Activated CD8-positive, alpha-beta memory T cell treated with anti-CD3 and anti-CD28 coated beads, Interleukin-2, amount 50 U/mL, for 1 hour (primary cell): ENCODE results near the gene PCNX2.

Source experiments
- DNase-seq: peaks from one replicate; pipeline ENCODE4 v3.0.0-alpha.2; 2020; ENCODE audit errors: extremely low read depth

Gene PCNX2

GRCh38 chr1:233063462-233063861 is 232.1 kb downstream of the PCNX2 start:
- DNase-seq, result no peak

DNA sequence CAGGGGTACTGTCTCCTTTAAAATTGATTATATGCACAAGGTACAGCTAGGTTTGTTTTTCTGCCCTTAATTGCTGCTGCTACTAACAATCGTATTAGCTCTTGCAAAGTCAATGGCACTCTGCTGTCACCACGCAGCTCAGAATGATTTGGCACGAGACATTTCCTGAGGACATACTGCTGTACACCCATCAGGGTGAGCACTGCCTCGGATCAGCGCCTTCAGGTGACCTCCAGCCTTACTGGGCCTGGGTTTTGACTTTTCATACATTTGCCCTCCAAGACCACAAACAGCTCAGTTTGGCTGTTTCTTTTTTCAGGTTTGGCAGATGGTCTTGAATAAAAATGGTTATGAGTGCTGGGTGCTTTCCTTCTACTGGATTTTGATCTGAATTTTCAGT is 234.3 kb downstream of the PCNX2 start:
- DNase-seq, result no peak

GRCh38 chr1:233060461-233060994 is 235.0 kb downstream of the PCNX2 start:
- DNase-seq, result no peak

DNA sequence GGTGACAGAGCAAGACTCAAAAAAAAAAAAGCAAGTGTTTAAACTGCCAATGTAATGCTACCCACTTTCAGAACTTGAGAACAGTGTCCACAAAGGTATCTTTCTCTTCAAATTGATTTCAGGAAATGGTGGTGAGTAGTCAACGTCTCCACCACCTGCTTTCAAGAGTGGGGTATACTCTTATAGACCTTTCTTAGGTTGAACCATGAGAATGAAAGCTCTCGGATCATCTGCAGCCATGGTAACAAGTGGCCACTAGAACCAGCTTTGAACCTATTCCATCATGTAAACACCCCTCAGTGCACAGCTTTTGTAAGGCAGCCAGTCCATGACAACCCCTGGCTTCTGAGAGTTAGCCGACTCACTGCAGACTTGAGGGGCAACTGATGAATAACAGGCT is 237.7 kb downstream of the PCNX2 start:
- no peak for DNase-seq

DNA sequence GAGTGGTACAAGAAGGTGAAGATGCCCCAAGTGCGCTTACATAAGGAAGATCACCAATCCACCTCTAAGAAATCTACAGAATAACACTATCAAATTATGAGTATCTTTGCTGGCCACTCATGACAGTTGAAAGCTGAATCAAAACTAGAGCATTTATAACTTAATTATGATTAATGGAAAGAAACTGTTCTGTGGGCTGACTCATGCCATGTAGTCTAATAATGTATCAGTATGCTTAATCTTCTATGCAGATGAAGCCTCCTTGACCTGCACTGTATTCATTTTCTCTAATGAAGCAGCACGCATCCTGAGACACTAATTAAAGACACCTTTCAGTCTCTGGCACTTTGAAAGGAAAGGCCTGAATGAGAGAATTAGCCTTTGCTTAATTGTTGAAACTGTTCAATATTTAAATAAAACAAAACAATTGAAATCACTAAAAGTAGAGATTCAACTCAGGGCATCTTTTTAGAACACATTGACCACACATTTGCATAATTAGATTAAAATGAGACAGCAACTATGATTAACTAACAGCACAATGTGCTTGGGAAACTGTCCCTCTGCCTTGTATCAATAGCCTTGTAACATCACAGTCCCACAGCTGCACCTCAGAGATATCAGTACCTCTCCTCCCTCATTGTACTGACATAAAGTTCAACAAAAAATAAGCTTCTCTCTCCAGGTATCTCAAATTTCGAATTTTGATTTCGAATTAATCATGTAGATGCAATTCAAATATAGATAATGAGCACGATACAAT is 239.5 kb downstream of the PCNX2 start:
- DNase-seq, result no peak

- DNase-seq, result no peak
These were observed 249.9 kb downstream of the PCNX2 start for GRCh38 chr1:233045588-233045987.

DNA sequence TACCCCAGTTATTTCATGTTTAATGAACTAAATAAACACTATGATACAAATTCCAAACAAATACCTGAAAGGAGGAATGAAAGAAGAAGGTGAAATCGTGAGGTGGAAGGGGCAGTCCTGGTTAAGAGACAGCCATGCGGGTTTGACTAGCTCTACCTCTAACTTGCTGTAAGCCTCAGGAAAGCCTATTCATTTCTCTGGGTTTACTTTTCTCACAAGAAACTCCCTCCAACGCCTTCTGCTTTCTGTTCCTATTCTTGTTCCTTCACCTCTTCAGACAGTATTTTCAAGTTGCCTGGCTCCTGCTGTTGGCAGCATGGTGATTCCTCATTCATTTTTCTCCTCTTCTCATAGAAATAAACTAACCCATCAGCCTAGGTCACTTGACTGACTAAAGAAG is 252.7 kb downstream of the PCNX2 start:
- no peak for DNase-seq

DNA sequence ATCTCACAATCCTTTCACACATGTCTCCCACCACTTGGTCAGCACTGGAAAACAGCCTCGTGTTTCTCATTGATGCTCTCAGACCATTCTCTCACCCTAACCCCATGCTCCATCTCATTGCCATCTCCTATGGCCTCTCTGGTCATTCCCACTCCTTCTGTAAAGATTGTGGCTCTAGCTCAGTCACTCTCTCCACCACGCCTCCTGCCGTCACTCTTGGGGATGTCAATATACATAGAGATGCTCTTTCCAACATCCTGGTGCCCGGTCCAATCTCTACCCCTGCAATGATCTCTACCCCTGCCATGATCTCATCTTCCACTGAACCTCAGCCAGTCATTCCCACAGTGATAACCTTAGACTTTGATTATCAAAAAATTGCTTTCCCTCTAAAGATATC is 255.0 kb downstream of the PCNX2 start:
- no peak for DNase-seq

DNA sequence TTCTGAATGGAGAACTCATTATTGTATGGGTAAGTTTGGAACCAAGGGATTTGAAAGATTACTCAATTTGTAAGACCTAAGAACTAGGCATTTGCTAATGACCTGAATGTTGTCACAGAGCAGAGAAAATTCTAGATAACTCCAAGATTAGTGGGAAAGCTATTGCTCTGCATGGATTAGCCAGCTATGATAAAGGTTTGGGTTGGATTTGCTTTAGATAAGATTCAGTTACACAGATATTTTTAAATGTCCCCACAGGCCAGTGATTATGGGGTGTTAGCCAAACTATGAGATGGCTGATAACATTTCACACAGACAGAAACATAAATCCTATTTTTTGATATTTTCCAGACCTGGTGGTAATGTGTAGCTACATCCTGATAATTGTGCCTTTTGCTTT is 256.9 kb downstream of the PCNX2 start:
- no peak for DNase-seq

DNA sequence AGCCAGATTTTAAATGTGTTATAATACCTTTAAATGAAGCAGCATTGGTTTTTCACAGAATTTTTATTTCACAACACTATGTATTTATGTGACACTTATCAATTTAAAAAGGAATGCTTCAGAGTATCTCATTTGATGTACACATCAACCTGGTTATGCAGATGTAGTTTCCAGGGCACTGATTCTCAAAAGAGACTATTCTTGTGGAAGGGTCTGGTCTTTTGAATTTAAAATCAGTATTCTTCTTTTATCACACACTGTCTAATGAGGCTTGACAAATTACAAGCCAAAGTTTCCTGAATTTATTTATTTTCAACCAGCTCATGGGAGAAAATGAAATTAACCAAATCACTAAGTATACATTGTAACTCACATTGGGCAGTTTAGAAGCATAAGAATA is 257.7 kb downstream of the PCNX2 start:
- no peak for DNase-seq

DNA sequence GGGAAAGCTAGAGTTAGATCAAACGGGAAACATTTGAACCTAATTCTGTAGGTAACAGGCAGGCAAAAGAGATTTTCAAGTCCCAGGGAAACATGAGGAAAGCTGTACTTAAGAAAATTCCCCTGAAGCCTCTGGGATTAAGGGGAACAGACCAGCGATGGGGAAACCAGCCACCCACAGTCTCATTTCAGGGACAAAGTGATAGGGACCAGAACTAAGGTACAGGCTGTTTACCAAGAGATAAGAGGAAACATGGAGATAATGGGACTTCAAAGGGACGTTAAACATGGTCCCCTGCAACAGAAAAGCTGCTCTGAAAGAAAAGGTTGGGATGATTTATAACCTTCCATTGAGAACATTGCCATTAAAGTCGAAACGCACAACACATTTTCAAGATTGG is 260.7 kb downstream of the PCNX2 start:
- no peak for DNase-seq

DNA sequence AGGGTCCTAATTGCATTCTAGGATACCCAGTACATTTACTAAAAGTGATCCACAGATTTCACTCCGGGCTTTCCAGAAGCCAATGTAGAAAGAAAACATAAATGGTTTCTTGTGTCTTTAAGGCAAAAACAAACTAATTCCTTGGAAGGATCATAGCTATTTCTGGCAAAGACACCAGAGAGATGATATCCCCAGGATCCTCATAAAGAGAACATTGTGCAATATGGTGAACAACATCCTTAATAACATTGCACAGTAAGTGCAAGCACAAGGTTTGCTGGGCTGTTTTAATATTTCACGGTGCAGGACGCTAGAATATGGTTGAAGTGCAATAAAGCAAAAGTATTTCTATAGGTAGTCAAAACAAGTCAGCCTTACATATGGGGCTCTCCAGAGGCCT is 262.2 kb downstream of the PCNX2 start:
- DNase-seq, result no peak

- no peak for DNase-seq
These were observed 262.6 kb downstream of the PCNX2 start for GRCh38 chr1:233032916-233033315.

DNA sequence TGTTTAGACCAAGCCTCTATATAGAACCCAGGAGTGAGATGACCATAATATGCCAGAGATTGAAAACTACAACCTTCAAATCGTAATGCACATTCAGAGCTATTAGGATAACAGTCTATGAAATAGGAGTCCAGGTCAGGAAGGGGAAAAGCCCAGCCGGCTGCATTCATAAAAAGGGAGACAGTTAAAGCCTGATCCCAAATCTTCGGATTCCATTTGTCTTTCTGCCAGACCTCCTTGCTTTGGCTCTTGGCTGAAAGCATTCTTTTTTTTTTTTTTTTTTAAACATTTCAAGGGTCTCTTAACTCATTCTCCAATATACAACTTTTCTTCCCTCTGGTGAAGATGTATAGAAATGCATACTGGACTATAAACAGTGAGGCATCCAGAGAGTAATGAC is 264.0 kb downstream of the PCNX2 start:
- DNase-seq, result no peak

- DNase-seq, result no peak
These were observed 268.5 kb downstream of the PCNX2 start for GRCh38 chr1:233027046-233027445.

GRCh38 chr1:233025567-233025966 is 270.0 kb downstream of the PCNX2 start:
- no peak for DNase-seq

DNA sequence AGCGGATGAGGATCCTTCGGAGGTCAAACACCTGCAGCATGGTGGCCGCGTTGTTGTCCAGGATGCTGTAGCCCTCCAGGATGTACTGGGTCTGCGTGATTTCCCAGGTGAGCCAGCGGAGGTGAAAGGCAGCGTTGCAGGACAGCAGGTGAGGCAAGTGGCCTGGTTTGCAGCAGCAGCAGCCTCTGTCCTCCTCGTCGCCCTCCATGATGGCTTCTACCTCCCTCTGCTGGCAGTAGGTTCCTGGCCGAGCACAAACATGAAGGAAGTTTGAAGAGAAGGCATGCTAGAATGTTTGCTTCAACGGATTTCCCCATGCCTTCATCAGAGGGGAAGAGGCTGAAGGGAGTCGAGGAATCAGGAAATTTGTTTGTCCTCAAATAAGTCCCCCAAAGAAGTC is 270.4 kb downstream of the PCNX2 start:
- no peak for DNase-seq

DNA sequence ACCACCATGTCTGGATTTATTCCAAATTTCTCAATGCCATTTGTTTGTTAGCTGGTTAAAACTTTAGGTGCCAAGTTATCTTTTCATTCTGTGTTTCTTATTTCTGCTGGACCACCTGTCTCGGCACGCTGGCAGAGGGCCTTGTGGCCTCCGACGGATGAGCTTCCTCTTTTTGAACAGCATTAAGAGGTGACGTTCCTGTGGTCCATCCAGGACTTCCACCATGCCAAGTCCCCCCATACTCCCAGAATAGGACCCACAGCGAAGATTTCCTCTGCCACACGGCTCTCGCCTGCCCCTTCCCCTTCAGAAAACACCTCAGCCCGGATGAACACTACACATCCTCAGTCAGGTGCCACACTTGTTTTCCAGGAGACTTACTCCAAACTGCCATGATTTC is 271.3 kb downstream of the PCNX2 start:
- DNase-seq, result no peak

GRCh38 chr1:233022246-233022645 is 273.3 kb downstream of the PCNX2 start:
- no peak for DNase-seq

DNA sequence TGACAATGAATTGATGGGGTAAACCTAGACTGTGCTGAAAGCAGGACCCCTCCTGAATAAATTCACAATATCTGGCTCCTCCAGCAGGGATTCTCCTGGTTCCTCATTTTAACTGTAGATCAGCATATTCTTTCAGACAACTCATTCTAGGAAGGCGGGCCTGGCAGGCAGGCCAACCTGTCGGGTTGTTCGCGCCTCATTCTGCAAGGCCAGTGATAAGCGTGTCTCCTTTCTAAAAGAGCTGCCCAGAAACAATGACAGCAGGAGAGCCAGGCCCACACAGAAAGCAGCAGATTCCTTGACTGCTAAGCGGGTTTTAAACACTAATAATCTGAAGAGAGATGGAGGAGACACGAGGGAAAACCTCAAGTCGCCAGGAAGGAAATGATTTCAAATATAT is 275.1 kb downstream of the PCNX2 start:
- DNase-seq, result no peak

GRCh38 chr1:233019778-233020325 is 275.7 kb downstream of the PCNX2 start:
- DNase-seq, result no peak

DNA sequence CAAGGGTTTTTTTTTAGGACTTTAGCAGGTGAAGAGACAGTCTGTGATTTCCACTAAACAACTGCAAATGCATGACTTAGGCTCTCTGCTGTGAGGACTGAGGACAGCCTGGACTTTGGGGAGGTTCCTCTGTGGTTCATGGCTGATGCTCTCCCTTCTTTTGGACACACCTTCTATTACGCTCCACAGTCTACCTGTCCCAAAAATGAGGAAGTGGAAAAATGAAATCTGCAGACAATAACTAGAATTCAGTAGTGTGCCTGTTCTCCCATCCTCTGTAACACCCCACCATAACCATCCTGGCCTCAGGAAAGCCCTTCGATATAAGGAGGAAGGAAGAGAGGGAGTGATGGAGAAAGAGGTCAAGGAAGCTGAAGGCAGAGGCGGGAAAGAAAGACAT is 276.4 kb downstream of the PCNX2 start:
- DNase-seq, result no peak

DNA sequence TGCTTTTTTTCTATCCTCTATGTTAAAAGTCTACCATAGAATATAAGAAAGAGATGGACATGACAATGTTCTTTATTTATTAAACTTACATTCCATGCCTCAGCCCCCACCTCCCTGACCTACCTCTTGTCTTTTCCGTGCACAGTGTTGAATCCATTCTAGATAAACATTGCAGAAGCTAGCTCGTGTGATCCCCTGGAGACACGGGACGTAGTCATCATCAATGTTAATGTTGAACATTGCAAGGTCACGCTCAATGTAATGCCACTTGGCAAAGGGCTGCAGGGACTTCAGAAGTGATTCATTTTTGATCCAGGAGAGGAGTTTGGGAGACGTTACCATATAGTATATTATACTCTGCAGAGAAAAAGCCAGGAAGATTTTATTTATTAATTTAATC is 278.7 kb downstream of the PCNX2 start:
- no peak for DNase-seq

DNA sequence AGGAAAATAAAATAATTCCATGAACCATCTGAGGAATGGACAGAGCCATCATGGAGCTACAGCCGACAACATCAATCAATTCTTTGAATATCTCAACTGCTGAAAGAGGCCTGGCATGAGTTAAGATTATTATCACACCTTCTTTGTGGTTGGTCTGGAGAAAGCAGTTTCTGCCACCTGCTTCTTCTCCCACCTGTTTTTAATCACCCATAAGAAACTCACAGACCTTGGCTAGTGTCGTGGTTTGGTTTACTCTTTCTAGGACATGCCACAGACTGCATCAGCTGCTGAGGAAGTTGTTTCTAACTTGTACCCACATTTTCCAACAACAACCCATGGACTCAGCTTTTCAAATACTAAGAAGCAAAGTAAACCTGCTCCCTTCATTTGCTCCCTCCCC is 279.6 kb downstream of the PCNX2 start:
- no peak for DNase-seq
